Measurements from ENCODE around the gene CYP4F22. TPM values are rescaled to one million over a fixed set of nuclear protein-coding genes. Genes with fewer than 3 reads are reported as not detected.
A peak's percentile ranks its signal among the peaks of the same experiment; 100 is the strongest.

The CYP4F22 gene
- total and polyA plus RNA-seq, 9 of the 15 experiments (the other 6 are each of a cell fraction or from before 2014, with no cell fraction given): not detected

- no TSS peak for BruUV-seq (replicated peaks)
- Histone ChIP-seq H3K4me2 (ENCODE audit: insufficient read depth, low read length) (no peak overlapping the region), H3K27ac (ENCODE audit: extremely low read depth, low read depth, low read length) (no peak overlapping the region), H3K9me1 (ENCODE audit: control insufficient read depth, insufficient read depth, low read length) (no peaks in the 10 kb centered on the region), H3K36me3 (ENCODE audit: control insufficient read depth, insufficient read depth, low read length) (no peaks in the 10 kb centered on the region), H2AFZ (ENCODE audit: low read depth, low read length) (no peak overlapping the region), H3K4me3 (no peak overlapping the region), H3K9ac (ENCODE audit: insufficient read depth in 1 of 2, low read depth in 2 of 2, low read length in 2 of 2) (no peak overlapping the region), H3K79me2 (ENCODE audit: control insufficient read depth, insufficient read depth, low read length) (no peaks in the 10 kb centered on the region), H3K27me3 (ENCODE audit: control insufficient read depth in 2 of 2, insufficient read depth in 2 of 2, low read length in 2 of 2) (0 out of 5 replicates have a peak, but pooled peaks cover 0 to 5% of the 10 kb centered on the region in 2 experiments), H3K4me1 (replicated peaks in 1 of 2; ENCODE audit: control insufficient read depth in 2 of 2, insufficient read depth in 2 of 2, low read length in 2 of 2) (no peaks in the 10 kb centered on the region), H4K20me1 (replicated peaks; ENCODE audit: control insufficient read depth, insufficient read depth, low read length) (no peaks in the 10 kb centered on the region), H3K9me3 (replicated peaks; ENCODE audit: control insufficient read depth, insufficient read depth, low read depth, low read length) (no peaks in the 10 kb centered on the region)
- intact Hi-C loops (cut with micrococcal nuclease) (no loop called here), in situ Hi-C loops (cut with MboI) (no loop called here)
- no peak for DNase-seq (ENCODE audit: extremely low read depth in 1 of 4, low spot score in 3 of 4)
- no peak for TF ChIP-seq CREB3L1 (IDR thresholded peaks at IDR 0.05; ENCODE audit: borderline replicate concordance, low read depth)
- no peak for TF ChIP-seq TCFL5 (CRISPR knock-in tag; conservative IDR thresholded peaks at IDR 0.05)
- TF ChIP-seq BCOR (IDR thresholded peaks at IDR 0.05): peak; percentile 70
- TF ChIP-seq HDAC8 (tag; IDR thresholded peaks at IDR 0.05): no peak
- TF ChIP-seq RBM25 (IDR thresholded peaks at IDR 0.05; ENCODE audit: low read depth, low read length, severe bottlenecking): peak; percentile 74
- TF ChIP-seq HDAC2 (IDR thresholded peaks at IDR 0.05): 0 out of 2 replicates have a peak, but pooled peaks have one; percentile 28
- peak in 1 of 2 experiments; percentile 42; a peak in 1 of 4 replicates for TF ChIP-seq KDM1A (IDR thresholded peaks at IDR 0.05)
- TF ChIP-seq ZNF146 (CRISPR knock-in tag; IDR thresholded peaks at IDR 0.05; ENCODE audit: unreplicated experiment): peak; percentile 93
- FAIRE-seq: no peak
- ChIA-PET POLR2A (no interaction called here), CTCF (ENCODE audit: low intra/inter-chr PET ratio) (no interaction called here)
- no peak for ATAC-seq
- 4% methylated on average over 4 of the region's 4 CpGs for WGBS (ENCODE audit: insufficient coverage, low coverage, missing lambda C conversion rate)
Measured at GRCh38 chr19:15487038-15487437, 21.3 kb upstream of the CYP4F22 start.

Measured in K562 (cell line).